OCI-LY7 (cell line): ENCODE results near the gene TNRC6C. TPM values are rescaled to one million over a fixed set of nuclear protein-coding genes. Genes with fewer than 3 reads are reported as not detected.
A peak's percentile ranks its signal among the peaks of the same experiment; 100 is the strongest.

Source experiments
- BruUV-seq: library from RNA; stranded (reverse); fragments of 400-500 nt; replicated peaks from 2 replicates; lab custom pipeline; 2021; lab: Mats Ljungman, UMichigan
- CTCF ChIA-PET: fragments of 300-600 bp; sonication (Branson Sonifier 250); formaldehyde crosslinking; loops from one replicate; lab custom pipeline; 2022; ENCODE audit warnings: antibody characterized with exemption; ENCODE audit not compliant: unreplicated experiment; lab: Charles Lee
- POLR2A ChIA-PET: fragments of 300-600 bp; sonication (Branson Sonifier 250); formaldehyde crosslinking; loops from one replicate; lab custom pipeline; 2022; ENCODE audit warnings: antibody characterized with exemption; lab: Charles Lee
- DNase-seq: peaks from one replicate; pipeline ENCODE4 v3.0.0-alpha.2; 2015; ENCODE audit warnings: low spot score
- H2AFZ ChIP-seq: fragments of 200-600 bp; sonication (generic), shearing (Covaris generic); 2 replicates; pipeline ENCODE4 v1.6.1; 2014; ENCODE audit warnings: mild to moderate bottlenecking, antibody characterized with exemption, low read length, moderate library complexity
- H3K27ac ChIP-seq: fragments of 200-600 bp; sonication (generic); 2 replicates; pipeline ENCODE4 v1.5.1; 2014; ENCODE audit warnings: mixed run types, low read depth, mild to moderate bottlenecking, moderate library complexity, low read length, inconsistent platforms; ENCODE audit not compliant: poor library complexity, severe bottlenecking
- H3K36me3 ChIP-seq: fragments of 200-600 bp; sonication (generic); 2 replicates; pipeline ENCODE4 v1.6.1; 2014; ENCODE audit warnings: mild to moderate bottlenecking, antibody characterized with exemption, low read length, moderate library complexity, mixed read lengths; ENCODE audit not compliant: insufficient read depth
- H3K4me1 ChIP-seq: fragments of 200-600 bp; sonication (generic); 2 replicates; pipeline ENCODE4 v1.5.1; 2014; ENCODE audit warnings: mild to moderate bottlenecking, low read length; ENCODE audit not compliant: insufficient read depth, poor library complexity, severe bottlenecking
- H3K4me2 ChIP-seq: fragments of 200-600 bp; sonication (generic); 2 replicates; pipeline ENCODE4 v1.6.1; 2014; ENCODE audit warnings: mild to moderate bottlenecking, low read length
- H3K4me3 ChIP-seq: fragments of 200-600 bp; sonication (generic); 2 replicates; pipeline ENCODE4 v1.5.1; 2014; ENCODE audit warnings: mild to moderate bottlenecking, low read depth, low read length; ENCODE audit not compliant: poor library complexity, severe bottlenecking
- H3K79me2 ChIP-seq: fragments of 200-600 bp; sonication (generic); 2 replicates; pipeline ENCODE4 v1.6.1; 2016; ENCODE audit warnings: low read depth, mild to moderate bottlenecking, low read length, moderate library complexity, mixed read lengths; ENCODE audit not compliant: insufficient read depth
- H3K9me2 ChIP-seq: fragments of 200-600 bp; sonication (generic); 2 replicates; pipeline ENCODE4 v1.6.1; 2016; ENCODE audit warnings: mild to moderate bottlenecking, low read length, mixed read lengths; ENCODE audit not compliant: insufficient read depth
- H3K9me3 ChIP-seq: fragments of 200-600 bp; sonication (generic); 2 replicates; pipeline ENCODE4 v1.6.1; 2014; ENCODE audit warnings: mild to moderate bottlenecking, mixed run types, low read length, mixed read lengths
- H4K20me1 ChIP-seq: fragments of 200-600 bp; sonication (generic); 2 replicates; pipeline ENCODE4 v1.6.1; 2014; ENCODE audit warnings: mild to moderate bottlenecking, antibody characterized with exemption, low read length, moderate library complexity, mixed read lengths; ENCODE audit not compliant: insufficient read depth
- EZH2phosphoT487 ChIP-seq: fragments of 200-600 bp; sonication (generic); IDR thresholded peaks from 2 replicates; pipeline ENCODE4 v1.6.1; 2018; ENCODE audit warnings: low read depth, borderline replicate concordance, mild to moderate bottlenecking, mixed run types, antibody characterized with exemption, low read length, moderate library complexity, mixed read lengths
- intact Hi-C: fragments of 100-400 bp; cut with micrococcal nuclease; formaldehyde crosslinking; loops from one replicate; pipeline ENCODE4 v1.10.0; 2022; ENCODE audit not compliant: unreplicated experiment
- total RNA-seq, 2 experiments: library from RNA; depleted of rRNA in 1 of 2; stranded (reverse); fragments of >200 nt in 1 of 2; shearing (Covaris generic) in 1 of 2; gene quantifications; 2 replicates each; pipeline ENCODE4 v1.2.3, GENCODE V29; 2014 to 2022
- TF ChIP-seq, protein P1 (sequence below): fragments of 200-600 bp; sonication (generic); conservative IDR thresholded peaks from 2 replicates; pipeline ENCODE4 v1.5.1; 2014; ENCODE audit warnings: mild to moderate bottlenecking, antibody characterized with exemption, low read length, moderate library complexity, mixed read lengths

The TNRC6C gene
- total RNA-seq, 2 experiments from 2014 or later = 8.5 to 25.2 TPM

DNA sequence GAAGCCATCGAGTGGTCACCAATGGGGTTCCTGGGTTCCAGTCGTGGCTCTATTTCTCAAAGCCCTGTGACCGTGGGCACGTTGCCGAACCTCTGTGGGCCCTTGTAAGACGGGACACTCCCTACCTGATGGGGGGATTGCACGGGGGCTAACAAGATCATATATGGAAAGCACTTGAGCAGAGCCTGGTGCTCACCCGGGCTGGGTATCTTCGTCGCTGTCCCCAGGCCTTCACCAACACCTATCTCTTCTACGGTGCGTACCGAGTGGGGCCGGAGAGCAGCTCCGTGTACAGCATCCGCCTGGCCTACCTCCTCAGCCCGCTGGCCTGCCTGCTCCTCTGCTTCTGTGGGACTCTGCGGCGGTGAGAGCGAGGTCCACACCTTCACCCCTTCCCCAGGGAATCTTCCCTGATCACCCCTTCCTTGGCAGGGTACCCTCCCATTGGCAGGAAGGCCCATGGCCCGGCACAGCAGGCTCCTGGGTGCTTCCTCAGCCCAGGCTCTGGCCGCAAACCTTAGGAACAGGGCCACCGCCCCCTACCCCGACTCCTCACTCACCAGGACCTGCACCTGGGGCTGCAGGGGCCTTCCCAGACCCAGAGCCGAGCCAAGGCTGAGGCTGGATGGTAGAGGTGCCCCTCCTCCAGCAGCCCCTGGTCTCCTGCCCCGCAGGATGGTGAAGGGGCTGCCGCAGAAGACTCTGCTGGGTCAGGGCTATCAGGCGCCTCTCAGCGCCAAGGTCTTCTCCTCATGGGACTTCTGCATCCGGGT lies 174.9 kb downstream of the TNRC6C start:
- BruUV-seq = no TSS peak
- peaks cover 59% of the 10 kb centered on the region for H3K4me1 ChIP-seq
- H3K27ac ChIP-seq = peak overlapping the region; percentile 91
- intact Hi-C loops = loop anchor here (5.0 kb wide), 2 partner anchors 119 to 1646 kb away; no protein-coding TSS in a partner anchor
- no peaks in the 10 kb centered on the region for H3K9me2 ChIP-seq
- ChIA-PET POLR2A (interaction anchor here (0.6 kb wide), 1 partner anchor 1609 kb away, joined by 3 read pairs; no protein-coding TSS in a partner anchor), CTCF (no interaction called here)
- no peak for DNase-seq
- H3K9me3 ChIP-seq = no peaks in the 10 kb centered on the region
- H3K4me3 ChIP-seq = peak overlapping the region; percentile 81
- no peak overlapping the region for H2AFZ ChIP-seq
- H3K79me2 ChIP-seq = peaks cover 8% of the 10 kb centered on the region; the same call in 1 of the 2 replicates
- peaks cover 52% of the 10 kb centered on the region for H3K36me3 ChIP-seq
- H3K4me2 ChIP-seq = peak overlapping the region; percentile 96
- H4K20me1 ChIP-seq = 0 out of 2 replicates have a peak, but pooled peaks cover 4% of the 10 kb centered on the region
- no peak for TF ChIP-seq EZH2phosphoT487
- TF ChIP-seq, protein P1, sequence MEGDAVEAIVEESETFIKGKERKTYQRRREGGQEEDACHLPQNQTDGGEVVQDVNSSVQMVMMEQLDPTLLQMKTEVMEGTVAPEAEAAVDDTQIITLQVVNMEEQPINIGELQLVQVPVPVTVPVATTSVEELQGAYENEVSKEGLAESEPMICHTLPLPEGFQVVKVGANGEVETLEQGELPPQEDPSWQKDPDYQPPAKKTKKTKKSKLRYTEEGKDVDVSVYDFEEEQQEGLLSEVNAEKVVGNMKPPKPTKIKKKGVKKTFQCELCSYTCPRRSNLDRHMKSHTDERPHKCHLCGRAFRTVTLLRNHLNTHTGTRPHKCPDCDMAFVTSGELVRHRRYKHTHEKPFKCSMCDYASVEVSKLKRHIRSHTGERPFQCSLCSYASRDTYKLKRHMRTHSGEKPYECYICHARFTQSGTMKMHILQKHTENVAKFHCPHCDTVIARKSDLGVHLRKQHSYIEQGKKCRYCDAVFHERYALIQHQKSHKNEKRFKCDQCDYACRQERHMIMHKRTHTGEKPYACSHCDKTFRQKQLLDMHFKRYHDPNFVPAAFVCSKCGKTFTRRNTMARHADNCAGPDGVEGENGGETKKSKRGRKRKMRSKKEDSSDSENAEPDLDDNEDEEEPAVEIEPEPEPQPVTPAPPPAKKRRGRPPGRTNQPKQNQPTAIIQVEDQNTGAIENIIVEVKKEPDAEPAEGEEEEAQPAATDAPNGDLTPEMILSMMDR = no peak

DNA sequence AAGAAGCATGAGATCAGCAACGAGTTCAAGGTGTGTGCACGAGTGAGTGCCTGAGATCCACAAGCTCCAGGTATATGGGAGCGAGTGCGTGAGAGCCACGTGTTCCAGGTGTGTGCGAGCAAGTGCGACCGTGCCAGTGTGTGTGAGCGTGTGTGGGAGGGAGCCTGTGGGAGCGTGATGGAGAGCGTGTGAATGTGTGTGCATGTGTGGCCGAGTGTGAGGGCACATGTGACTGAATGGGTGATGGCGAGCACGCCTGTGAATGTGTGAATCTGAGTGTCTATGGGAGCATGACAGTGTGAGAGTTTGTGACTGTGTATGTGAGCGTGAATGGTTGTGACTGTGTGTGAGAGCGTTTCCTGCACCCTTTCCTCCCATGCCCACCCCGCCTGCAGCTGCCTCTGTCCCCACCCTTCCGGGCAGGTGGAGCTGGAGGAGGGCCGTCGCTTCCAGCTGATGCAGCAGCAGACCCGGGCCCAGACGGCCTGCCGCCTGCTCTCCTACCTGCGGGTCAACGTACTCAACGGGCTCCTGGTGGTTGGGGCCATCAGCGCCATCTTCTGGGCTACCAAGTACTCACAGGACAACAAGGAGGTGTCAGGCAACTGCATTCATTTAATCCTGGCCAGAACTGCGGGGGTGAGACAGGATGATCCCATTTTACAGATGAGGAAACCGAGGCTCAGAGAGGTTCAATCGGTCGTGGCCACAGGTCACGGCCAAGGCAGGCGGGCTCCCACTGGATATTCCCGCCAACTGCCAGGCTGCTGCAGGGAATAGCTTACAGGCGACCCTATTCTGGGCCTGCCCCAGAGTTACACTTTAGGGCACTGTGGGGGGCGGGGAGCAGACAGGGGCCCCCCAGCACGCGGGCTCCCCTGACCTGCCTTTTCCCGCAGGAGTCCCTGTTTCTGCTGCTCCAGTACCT lies 175.7 kb downstream of the TNRC6C start:
- intact Hi-C loops = loop anchor here (1.0 to 5.0 kb wide), 5 partner anchors 17 to 1647 kb away; no protein-coding TSS in a partner anchor
- Histone ChIP-seq H3K9me3 (no peaks in the 10 kb centered on the region), H3K4me3 (peak overlapping the region; percentile 81), H2AFZ (no peak overlapping the region), H4K20me1 (0 out of 2 replicates have a peak, but pooled peaks cover 4% of the 10 kb centered on the region), H3K36me3 (peaks cover 52% of the 10 kb centered on the region), H3K9me2 (no peaks in the 10 kb centered on the region), H3K4me2 (peak overlapping the region; percentile 96), H3K27ac (peak overlapping the region; percentile 91), H3K79me2 (peaks cover 8% of the 10 kb centered on the region; the same call in 1 of the 2 replicates), H3K4me1 (peaks cover 54% of the 10 kb centered on the region)
- POLR2A ChIA-PET = interaction anchor here (0.6 kb wide), 1 partner anchor 1608 kb away, joined by 3 read pairs; no protein-coding TSS in a partner anchor
- BruUV-seq = no TSS peak
- no peak for TF ChIP-seq EZH2phosphoT487
- TF ChIP-seq, protein P1 = peak; percentile 97
- DNase-seq = peak; percentile 91
- CTCF ChIA-PET = interaction anchor here (0.6 kb wide), 2 partner anchors 11 to 18 kb away, joined by 3 to 4 read pairs; no protein-coding TSS in a partner anchor
